Uterus (tissue), 2 donors: ENCODE results near the gene S100P.

Experiments used
- CTCF ChIP-seq, 4 experiments: fragments of 200-600 bp in 2 of 4; fragments of 450-650 bp in 2 of 4; sonication (generic) in 2 of 4; IDR thresholded peaks; one replicate each; pipeline ENCODE4 v1.5.1; 2016 to 2019; ENCODE audit warnings: antibody characterized with exemption in 4 of 4, mild to moderate bottlenecking in 2 of 4, moderate library complexity in 1 of 4
- POLR2A ChIP-seq, 2 donors: fragments of 450-650 bp; IDR thresholded peaks; one replicate each; pipeline ENCODE4 v1.6.1; 2016; ENCODE audit warnings: antibody characterized with exemption in 2 of 2, mild to moderate bottlenecking in 1 of 2, moderate library complexity in 1 of 2

- TF ChIP-seq CTCF (IDR thresholded peaks at IDR 0.05) (no peak), POLR2A (IDR thresholded peaks at IDR 0.05) (no peak)
These were observed 22.0 kb downstream of the S100P start for GRCh38 chr4:6715704-6716017.
